ENCODE data around the gene PIAS4.

PIAS4 gene

DNA sequence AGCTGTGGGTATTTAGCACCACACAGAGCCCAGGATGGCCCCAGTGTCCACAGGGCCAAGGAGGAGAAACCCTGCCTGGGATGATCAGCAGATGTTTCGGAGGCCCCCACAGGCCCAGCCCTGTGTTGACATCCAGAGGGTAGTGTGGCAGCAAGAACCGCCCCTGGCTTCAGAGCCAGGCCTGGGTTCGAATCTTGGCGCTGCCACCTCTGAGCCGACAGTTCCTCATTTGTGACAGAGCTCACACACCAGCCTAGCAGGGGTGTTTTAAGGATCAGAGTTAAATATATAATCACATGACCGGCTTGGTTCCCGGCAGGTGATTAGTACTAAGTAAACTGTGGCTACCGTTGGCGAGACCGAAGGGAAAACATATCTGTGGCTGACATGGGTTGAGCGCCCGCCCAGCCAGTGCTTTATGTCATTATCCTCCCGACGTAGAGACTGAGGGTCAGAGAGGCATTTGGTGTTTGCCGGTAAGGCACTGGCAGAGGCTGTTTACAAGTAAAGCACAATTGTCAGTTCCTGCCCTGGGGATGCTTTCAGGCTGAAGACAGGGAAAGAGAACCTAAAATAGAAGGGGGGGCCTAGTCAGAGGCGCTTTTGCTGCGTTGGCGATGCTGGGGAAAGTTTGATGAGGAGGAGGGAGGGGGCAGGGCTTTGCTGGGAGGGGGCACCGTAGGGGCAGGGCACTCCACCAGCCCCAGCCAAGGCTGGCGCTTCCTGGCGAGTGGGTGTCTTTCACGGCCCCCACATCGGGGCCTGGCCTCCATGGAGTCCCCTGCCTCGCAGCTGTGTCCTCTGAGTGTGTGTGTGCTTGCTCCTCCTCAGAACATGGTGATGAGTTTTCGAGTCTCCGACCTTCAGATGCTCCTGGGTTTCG is 4.8 kb downstream of the PIAS4 start:
- H3K36me3 ChIP-seq (ENCODE audit: insufficient read depth, low read depth, low read length): peaks cover 36% of the 10 kb centered on the region
- no peaks in the 10 kb centered on the region for H3K27me3 ChIP-seq (ENCODE audit: insufficient read depth, low read length)
- H3K4me3 ChIP-seq (ENCODE audit: low read length): no peak overlapping the region
- H3K4me1 ChIP-seq (ENCODE audit: insufficient read depth, low read length): no peaks in the 10 kb centered on the region
- no peaks in the 10 kb centered on the region for H3K9me3 ChIP-seq (ENCODE audit: insufficient read depth, low read depth, low read length)
- no peak overlapping the region for H3K9ac ChIP-seq (ENCODE audit: low read depth, low read length)
- H3K27ac ChIP-seq (ENCODE audit: low read length): no peak overlapping the region

DNA sequence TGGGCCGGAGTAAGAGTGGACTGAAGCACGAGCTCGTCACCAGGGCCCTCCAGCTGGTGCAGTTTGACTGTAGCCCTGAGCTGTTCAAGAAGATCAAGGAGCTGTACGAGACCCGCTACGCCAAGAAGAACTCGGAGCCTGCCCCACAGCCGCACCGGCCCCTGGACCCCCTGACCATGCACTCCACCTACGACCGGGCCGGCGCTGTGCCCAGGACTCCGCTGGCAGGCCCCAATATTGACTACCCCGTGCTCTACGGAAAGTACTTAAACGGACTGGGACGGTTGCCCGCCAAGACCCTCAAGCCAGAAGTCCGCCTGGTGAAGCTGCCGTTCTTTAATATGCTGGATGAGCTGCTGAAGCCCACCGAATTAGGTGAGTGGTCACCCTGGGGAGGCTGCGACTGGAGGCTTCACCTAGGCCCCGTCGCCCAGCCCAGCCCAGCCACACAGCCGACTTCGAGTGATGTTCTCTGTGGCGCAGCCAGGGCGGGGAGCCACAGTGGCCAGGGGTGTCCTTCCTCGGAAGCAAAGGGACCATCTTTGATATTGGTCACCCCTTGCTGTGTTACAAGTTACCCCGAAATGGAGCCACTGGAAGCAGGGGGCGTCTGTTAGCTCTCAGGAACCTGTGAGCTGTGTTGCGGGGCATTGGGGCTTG is 5.6 kb downstream of the PIAS4 start:
- H3K27me3 ChIP-seq (ENCODE audit: insufficient read depth, low read length): no peaks in the 10 kb centered on the region
- H3K9ac ChIP-seq (ENCODE audit: low read depth, low read length): no peak overlapping the region
- no peak overlapping the region for H3K4me3 ChIP-seq (ENCODE audit: low read length)
- peaks cover 42% of the 10 kb centered on the region for H3K36me3 ChIP-seq (ENCODE audit: insufficient read depth, low read depth, low read length)
- no peaks in the 10 kb centered on the region for H3K4me1 ChIP-seq (ENCODE audit: insufficient read depth, low read length)
- H3K9me3 ChIP-seq (ENCODE audit: insufficient read depth, low read depth, low read length): no peaks in the 10 kb centered on the region
- no peak overlapping the region for H3K27ac ChIP-seq (ENCODE audit: low read length)

DNA sequence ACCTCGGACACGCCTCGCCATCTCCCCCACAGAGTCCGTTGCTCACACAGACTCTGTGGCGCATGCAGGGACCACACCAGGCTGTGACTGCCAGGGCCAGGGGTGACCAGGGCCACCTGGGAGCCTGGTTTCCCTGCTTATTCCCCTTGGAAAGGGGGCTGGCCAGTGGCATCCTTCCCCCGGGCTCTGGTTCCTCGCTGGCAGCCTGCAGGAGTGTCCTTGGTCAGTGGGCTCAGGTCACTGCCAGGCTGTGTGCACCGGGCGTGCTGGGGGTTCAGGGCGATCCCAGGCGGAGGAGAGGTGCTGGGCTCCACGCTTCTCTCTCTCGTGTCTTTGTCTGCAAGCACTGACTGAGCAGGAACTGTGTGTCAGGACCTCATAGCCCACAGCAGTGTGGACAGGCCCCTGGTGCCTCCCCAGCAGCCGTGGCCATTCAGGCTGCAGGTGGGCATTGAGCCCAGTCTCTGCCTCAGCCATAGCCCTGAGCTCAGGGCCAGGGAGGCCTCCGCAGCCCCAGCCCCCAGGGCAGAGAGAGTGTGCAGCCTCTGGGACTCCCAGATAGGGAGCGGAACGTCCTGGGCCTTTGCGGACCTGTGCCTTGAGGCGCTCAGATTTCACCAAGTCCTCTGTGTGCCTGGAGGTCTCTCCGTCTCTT is 6.5 kb downstream of the PIAS4 start:
- H3K9me3 ChIP-seq (ENCODE audit: insufficient read depth, low read depth, low read length): no peaks in the 10 kb centered on the region
- H3K27me3 ChIP-seq (ENCODE audit: insufficient read depth, low read length): no peaks in the 10 kb centered on the region
- no peak overlapping the region for H3K9ac ChIP-seq (ENCODE audit: low read depth, low read length)
- no peaks in the 10 kb centered on the region for H3K4me1 ChIP-seq (ENCODE audit: insufficient read depth, low read length)
- no peak overlapping the region for H3K27ac ChIP-seq (ENCODE audit: low read length)
- H3K36me3 ChIP-seq (ENCODE audit: insufficient read depth, low read depth, low read length): peaks cover 42% of the 10 kb centered on the region
- no peak overlapping the region for H3K4me3 ChIP-seq (ENCODE audit: low read length)

GRCh38 chr19:4014541-4015491 is 7.3 kb downstream of the PIAS4 start:
- Histone ChIP-seq H3K9ac (ENCODE audit: low read depth, low read length) (no peak overlapping the region), H3K9me3 (ENCODE audit: insufficient read depth, low read depth, low read length) (no peaks in the 10 kb centered on the region), H3K27ac (ENCODE audit: low read length) (no peak overlapping the region), H3K4me3 (ENCODE audit: low read length) (no peak overlapping the region), H3K36me3 (ENCODE audit: insufficient read depth, low read depth, low read length) (peaks cover 42% of the 10 kb centered on the region), H3K4me1 (ENCODE audit: insufficient read depth, low read length) (no peaks in the 10 kb centered on the region), H3K27me3 (ENCODE audit: insufficient read depth, low read length) (no peaks in the 10 kb centered on the region)

DNA sequence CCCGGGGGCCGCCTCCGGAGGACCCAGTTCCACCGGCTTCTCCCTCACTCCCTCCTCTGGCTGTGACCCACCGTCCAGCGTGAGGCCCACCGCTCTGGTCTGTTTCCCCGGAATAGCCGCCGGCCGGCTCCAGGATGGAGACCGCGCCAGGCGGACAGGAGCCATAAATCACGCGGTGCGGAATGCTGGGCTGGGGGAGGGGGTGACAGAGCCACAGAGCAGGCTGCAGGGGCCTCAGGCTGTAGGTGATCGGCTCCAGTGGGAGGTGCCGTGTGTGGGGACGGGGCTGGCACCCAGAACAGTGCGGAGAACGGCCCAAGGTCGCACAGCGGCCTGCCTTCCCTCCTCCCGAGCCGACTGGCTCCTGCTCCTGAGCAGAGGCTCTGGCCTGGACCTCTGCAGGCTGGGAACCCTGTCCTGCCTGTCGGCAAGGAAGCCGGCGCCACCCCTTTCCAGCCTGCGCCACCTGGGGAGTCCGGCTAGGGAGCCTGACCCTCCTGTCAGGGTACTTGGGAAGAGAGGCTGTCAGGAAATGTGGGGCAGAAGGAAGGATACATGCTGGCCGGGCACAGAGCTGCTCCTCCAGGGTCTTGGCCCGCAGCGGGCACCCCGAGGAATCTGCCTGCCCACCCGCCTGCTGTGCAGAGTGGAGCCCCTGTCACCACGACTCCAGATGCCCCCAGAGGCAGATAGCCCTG is 8.3 kb downstream of the PIAS4 start:
- peaks cover 42% of the 10 kb centered on the region for H3K36me3 ChIP-seq (ENCODE audit: insufficient read depth, low read depth, low read length)
- no peak overlapping the region for H3K27ac ChIP-seq (ENCODE audit: low read length)
- no peaks in the 10 kb centered on the region for H3K4me1 ChIP-seq (ENCODE audit: insufficient read depth, low read length)
- no peak overlapping the region for H3K4me3 ChIP-seq (ENCODE audit: low read length)
- no peak overlapping the region for H3K9ac ChIP-seq (ENCODE audit: low read depth, low read length)
- no peaks in the 10 kb centered on the region for H3K9me3 ChIP-seq (ENCODE audit: insufficient read depth, low read depth, low read length)
- no peaks in the 10 kb centered on the region for H3K27me3 ChIP-seq (ENCODE audit: insufficient read depth, low read length)

- H3K9me3 ChIP-seq (ENCODE audit: insufficient read depth, low read depth, low read length): no peaks in the 10 kb centered on the region
- no peaks in the 10 kb centered on the region for H3K4me1 ChIP-seq (ENCODE audit: insufficient read depth, low read length)
- peaks cover 46% of the 10 kb centered on the region for H3K36me3 ChIP-seq (ENCODE audit: insufficient read depth, low read depth, low read length)
- H3K27me3 ChIP-seq (ENCODE audit: insufficient read depth, low read length): no peaks in the 10 kb centered on the region
- H3K27ac ChIP-seq (ENCODE audit: low read length): no peak overlapping the region
- no peak overlapping the region for H3K9ac ChIP-seq (ENCODE audit: low read depth, low read length)
- H3K4me3 ChIP-seq (ENCODE audit: low read length): no peak overlapping the region
These were observed 8.9 kb downstream of the PIAS4 start for GRCh38 chr19:4016486-4016885.

- H3K36me3 ChIP-seq (ENCODE audit: insufficient read depth, low read depth, low read length): peaks cover 49% of the 10 kb centered on the region
- no peak overlapping the region for H3K4me3 ChIP-seq (ENCODE audit: low read length)
- H3K27me3 ChIP-seq (ENCODE audit: insufficient read depth, low read length): no peaks in the 10 kb centered on the region
- H3K27ac ChIP-seq (ENCODE audit: low read length): no peak overlapping the region
- H3K4me1 ChIP-seq (ENCODE audit: insufficient read depth, low read length): no peaks in the 10 kb centered on the region
- H3K9ac ChIP-seq (ENCODE audit: low read depth, low read length): no peak overlapping the region
- no peaks in the 10 kb centered on the region for H3K9me3 ChIP-seq (ENCODE audit: insufficient read depth, low read depth, low read length)
These were observed 9.5 kb downstream of the PIAS4 start for GRCh38 chr19:4016903-4017638.

GRCh38 chr19:4018140-4018613 is 10.6 kb downstream of the PIAS4 start:
- H3K27ac ChIP-seq (ENCODE audit: low read length): no peak overlapping the region
- H3K9me3 ChIP-seq (ENCODE audit: insufficient read depth, low read depth, low read length): no peaks in the 10 kb centered on the region
- no peaks in the 10 kb centered on the region for H3K27me3 ChIP-seq (ENCODE audit: insufficient read depth, low read length)
- no peak overlapping the region for H3K9ac ChIP-seq (ENCODE audit: low read depth, low read length)
- no peak overlapping the region for H3K4me3 ChIP-seq (ENCODE audit: low read length)
- peaks cover 44% of the 10 kb centered on the region for H3K36me3 ChIP-seq (ENCODE audit: insufficient read depth, low read depth, low read length)
- H3K4me1 ChIP-seq (ENCODE audit: insufficient read depth, low read length): no peaks in the 10 kb centered on the region

- H3K36me3 ChIP-seq (ENCODE audit: insufficient read depth, low read depth, low read length): peaks cover 37% of the 10 kb centered on the region
These were observed 11.4 kb downstream of the PIAS4 start for GRCh38 chr19:4018775-4019504.

GRCh38 chr19:4019578-4019977 is 12.0 kb downstream of the PIAS4 start:
- Histone ChIP-seq H3K9ac (ENCODE audit: low read depth, low read length) (no peak overlapping the region), H3K27me3 (ENCODE audit: insufficient read depth, low read length) (no peaks in the 10 kb centered on the region), H3K4me1 (ENCODE audit: insufficient read depth, low read length) (no peaks in the 10 kb centered on the region), H3K9me3 (ENCODE audit: insufficient read depth, low read depth, low read length) (no peaks in the 10 kb centered on the region), H3K27ac (ENCODE audit: low read length) (no peak overlapping the region), H3K36me3 (ENCODE audit: insufficient read depth, low read depth, low read length) (peaks cover 36% of the 10 kb centered on the region), H3K4me3 (ENCODE audit: low read length) (no peak overlapping the region)

More at GRCh38 chr19:4018775-4019504, 11.4 kb downstream of the PIAS4 start:
- Histone ChIP-seq H3K27me3 (ENCODE audit: insufficient read depth, low read length) (no peaks in the 10 kb centered on the region), H3K27ac (ENCODE audit: low read length) (no peak overlapping the region), H3K4me1 (ENCODE audit: insufficient read depth, low read length) (no peaks in the 10 kb centered on the region), H3K4me3 (ENCODE audit: low read length) (no peak overlapping the region), H3K9ac (ENCODE audit: low read depth, low read length) (no peak overlapping the region), H3K9me3 (ENCODE audit: insufficient read depth, low read depth, low read length) (no peaks in the 10 kb centered on the region)
